C4-2B (cell line): ENCODE data around the gene IRF2BP1.

ENCODE experiments used
- H3K27ac ChIP-seq: fragments of 450-650 bp; 2 replicates; pipeline ENCODE4 v1.5.1; 2017
- CTCF ChIP-seq: fragments of 450-650 bp; conservative IDR thresholded peaks from 2 replicates; pipeline ENCODE4 v1.5.1; 2017; ENCODE audit warnings: mild to moderate bottlenecking
- ZFX ChIP-seq: fragments of 450-650 bp; IDR thresholded peaks from 2 replicates; pipeline ENCODE4 v1.6.1; 2017

The IRF2BP1 gene

DNA sequence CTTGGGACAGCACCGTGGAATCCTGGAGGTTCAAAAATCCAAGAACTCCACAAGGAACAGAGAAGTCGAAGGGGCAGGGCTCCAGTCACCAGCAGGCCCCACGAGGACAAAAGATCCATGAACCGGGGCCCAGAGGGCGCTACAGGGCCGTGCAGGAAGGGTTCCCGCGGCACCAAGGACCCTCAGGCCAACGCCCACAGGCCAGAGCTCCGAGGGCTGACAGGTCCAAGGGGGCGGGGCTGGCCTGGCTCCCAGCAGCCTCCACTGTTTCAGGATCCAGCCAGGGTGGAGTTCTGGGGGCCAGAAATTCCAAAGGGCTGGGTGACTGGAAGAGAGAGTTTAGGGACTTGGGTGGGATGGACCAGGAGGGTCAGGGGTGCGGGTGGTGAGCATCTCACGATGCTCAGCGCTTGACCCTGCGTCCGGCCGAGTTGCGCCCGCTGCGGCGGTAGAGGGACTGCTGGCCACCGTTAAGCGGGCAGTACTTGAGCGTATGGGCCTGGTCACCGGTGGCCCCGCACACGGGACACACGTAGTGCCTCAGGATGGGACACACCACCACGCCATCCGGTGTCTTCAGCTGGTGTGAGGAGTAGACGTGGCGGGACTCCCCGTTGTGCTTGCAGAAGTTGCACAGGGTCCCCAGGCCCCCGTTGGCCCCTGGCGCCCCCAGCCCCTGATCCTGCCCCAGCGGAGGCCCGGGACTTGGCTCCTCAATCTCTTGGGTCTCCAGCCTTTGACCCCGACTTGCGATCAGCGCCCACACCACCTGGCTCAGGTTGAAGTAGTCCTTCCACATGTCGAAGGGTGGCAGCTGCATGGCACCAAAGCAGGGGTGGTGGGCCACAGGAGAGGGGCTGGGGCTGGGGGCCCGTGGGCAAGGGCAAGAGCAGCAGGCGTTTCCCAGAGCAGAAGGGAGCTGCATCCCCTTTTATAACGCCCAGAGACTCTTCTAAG lies 28.2 kb upstream of the IRF2BP1 start, which contains the start of gene NANOS2:
NANOS2 (minus strand) TSS at position 905 of the 957 bp plus-strand sequence; CDS start at position 820, 85 bp downstream.
- no peak within 1 kb of the TSS for H3K27ac ChIP-seq
- no peak for TF ChIP-seq ZFX
- TF ChIP-seq CTCF = no peak

GRCh38 chr19:45911291-45911690 lies 25.4 kb upstream of the IRF2BP1 start:
- H3K27ac ChIP-seq = no peak overlapping the region
- no peak for TF ChIP-seq CTCF
- no peak for TF ChIP-seq ZFX

DNA sequence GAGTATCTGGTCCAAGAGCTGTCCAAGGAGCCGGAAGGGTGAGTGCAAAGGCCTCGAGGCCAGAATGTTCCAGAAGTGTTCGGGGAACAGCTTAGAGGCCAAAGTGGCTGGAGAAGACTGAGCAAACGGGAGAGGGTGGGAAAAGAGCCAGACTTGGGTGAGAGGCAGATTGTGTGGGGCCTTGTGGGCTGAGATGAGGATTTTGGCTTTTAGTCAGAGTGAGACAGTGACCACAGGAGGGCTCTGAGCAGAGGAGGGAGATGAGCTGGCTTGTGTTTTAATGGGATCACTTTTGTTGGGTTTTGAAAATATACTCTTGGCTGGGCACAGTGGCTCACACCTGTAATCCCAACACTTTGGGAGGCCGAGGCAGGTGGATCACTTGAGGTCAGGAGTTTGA lies 23.0 kb upstream of the IRF2BP1 start:
- TF ChIP-seq CTCF = no peak
- no peak for TF ChIP-seq ZFX
- H3K27ac ChIP-seq = no peak overlapping the region

DNA sequence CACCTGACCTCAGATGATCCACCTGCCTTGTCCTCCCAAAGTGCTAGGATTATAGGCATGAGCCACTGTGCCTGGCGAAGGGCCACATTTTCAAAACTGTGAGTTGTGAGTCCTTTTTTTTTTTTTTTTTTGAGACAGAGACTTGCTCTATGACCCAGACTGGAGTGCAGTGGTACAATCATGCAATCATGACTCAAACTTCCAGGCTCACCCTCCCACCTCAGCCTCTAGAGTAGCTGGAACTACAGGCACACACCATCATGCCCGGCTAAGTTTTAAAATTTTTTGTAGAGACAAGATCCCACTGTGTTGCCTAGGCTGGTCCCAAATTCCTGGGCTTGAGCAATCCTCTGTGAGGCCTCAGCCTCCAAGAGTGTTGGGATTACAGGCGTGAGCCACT lies 20.3 kb upstream of the IRF2BP1 start:
- TF ChIP-seq CTCF (no peak), ZFX (no peak)
- no peak overlapping the region for H3K27ac ChIP-seq

DNA sequence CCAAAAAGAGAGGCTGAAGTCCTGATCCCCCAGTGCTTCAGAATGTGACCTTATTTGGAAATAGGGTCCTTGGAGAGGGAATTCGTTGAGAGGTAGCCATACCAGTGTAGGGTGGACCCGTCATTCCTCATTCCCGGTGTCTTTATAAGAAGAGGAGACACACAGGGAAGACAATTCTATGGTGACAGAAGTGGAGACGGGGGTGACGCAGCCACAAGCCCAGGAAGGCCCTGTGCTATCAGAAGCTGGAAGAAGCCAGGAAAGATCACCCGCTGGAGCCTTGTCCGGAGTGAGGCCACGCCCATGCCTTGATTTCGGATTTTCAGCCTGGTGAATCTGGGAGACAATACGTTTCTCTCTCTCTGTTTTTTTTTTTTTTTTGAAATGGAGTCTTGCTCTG lies 19.1 kb upstream of the IRF2BP1 start:
- no peak for TF ChIP-seq ZFX
- no peak for TF ChIP-seq CTCF
- no peak overlapping the region for H3K27ac ChIP-seq

DNA sequence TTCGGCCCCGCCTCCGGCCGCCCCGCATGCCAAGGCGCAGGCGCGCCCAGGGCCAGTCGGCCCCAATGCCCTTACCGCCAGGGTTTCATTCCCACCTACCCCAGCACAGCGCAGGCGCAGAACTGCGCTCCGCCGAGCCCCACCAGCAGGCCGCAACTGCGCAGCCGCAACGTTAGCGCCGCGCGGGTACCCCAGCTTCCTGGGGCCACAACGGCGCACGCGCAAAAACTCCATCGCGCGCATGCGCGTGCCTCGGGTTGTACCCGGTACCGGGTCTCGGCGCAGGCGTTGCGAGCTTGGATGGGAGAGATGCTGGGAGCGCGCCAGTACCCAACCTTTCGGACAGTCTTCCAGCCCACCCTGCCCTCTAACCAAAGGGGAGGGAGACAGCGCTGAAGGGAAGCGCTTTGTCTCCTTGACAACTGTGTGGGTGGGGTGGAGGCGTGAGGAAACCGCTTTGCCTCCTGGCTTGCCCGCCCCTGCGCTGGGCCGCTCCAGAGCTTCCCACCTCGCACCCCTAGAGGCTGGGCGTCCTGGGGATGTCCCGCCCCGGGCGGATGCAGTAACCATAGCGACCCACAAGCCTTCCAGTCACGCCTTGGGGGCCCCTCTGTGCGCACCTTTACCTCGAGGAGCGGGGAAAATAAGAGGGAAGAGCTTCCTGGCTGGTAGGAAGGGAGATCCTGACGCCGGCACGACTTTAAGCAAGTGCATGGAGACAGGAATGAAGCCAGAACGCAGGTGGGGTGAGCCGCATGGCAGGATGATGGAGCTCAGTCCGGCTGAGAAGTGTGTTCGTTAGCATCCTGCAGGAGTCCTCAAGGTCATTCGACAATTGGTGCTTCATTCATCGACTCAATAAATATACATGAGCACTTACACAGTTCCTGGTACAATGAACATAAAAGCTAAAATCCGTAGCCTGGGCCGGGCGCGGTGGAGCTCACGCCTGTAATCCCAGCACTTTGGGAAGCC lies 17.0 kb upstream of the IRF2BP1 start:
- peak overlapping the region; percentile 70 for H3K27ac ChIP-seq
- TF ChIP-seq ZFX (no peak), CTCF (no peak)
